Endothelial cell of umbilical vein (primary cell): ENCODE data around the gene TTC39A. TPM values are rescaled to one million over a fixed set of nuclear protein-coding genes. Genes with fewer than 3 reads are reported as not detected.

ENCODE experiments used
- BruUV-seq: library from RNA; stranded (reverse); fragments of 400-500 nt; replicated peaks from 2 replicates; lab custom pipeline; 2021; lab: Mats Ljungman, UMichigan
- CTCF ChIA-PET: fragments of 300-600, 350-600 bp; sonication (Branson Sonifier 250); formaldehyde crosslinking; loops from one replicate; lab custom pipeline; 2021; ENCODE audit warnings: antibody characterized with exemption, inconsistent platforms; lab: Charles Lee
- POLR2A ChIA-PET: fragments of 300-600, 350-600 bp; sonication (Branson Sonifier 250); formaldehyde crosslinking; loops from one replicate; lab custom pipeline; 2021; ENCODE audit warnings: antibody characterized with exemption, inconsistent platforms; lab: Charles Lee
- DNase-seq: peaks from one replicate; pipeline ENCODE4 v3.0.0-alpha.2; 2011; ENCODE audit warnings: low read depth, low spot score
- FAIRE-seq: peaks from 2 replicates; lab custom pipeline; 2011; peaks lifted over from hg19 to GRCh38; lab: Jason Lieb, UNC
- H2AFZ ChIP-seq: 2 replicates; pipeline ENCODE4 v1.6.0; 2012; ENCODE audit warnings: low read depth, low read length, control low read depth, inconsistent platforms
- H3K27ac ChIP-seq: 2 replicates; pipeline ENCODE4 v1.5.1; 2011; ENCODE audit warnings: low read depth, mild to moderate bottlenecking, control low read depth, low read length, moderate library complexity; ENCODE audit not compliant: insufficient read depth
- H3K27me3 ChIP-seq, 2 experiments: 2 replicates each; pipeline versions ENCODE4 v1.6.0 to v1.6.1; 2011; ENCODE audit warnings: low read length in 2 of 2, mixed read lengths in 1 of 2; ENCODE audit not compliant: control insufficient read depth in 2 of 2, insufficient read depth in 2 of 2
- H3K36me3 ChIP-seq, 2 experiments: 2 replicates in 1 of 2; 3 replicates in 1 of 2; pipeline ENCODE4 v1.5.1; 2011; ENCODE audit warnings: low read length in 2 of 2, mild to moderate bottlenecking in 1 of 2, moderate library complexity in 1 of 2; ENCODE audit not compliant: control insufficient read depth in 2 of 2, insufficient read depth in 2 of 2; ENCODE audit errors: extremely low read depth in 1 of 2
- H3K4me1 ChIP-seq: 3 replicates; pipeline ENCODE4 v1.5.1; 2011; ENCODE audit warnings: mild to moderate bottlenecking, low read length; ENCODE audit not compliant: control insufficient read depth, insufficient read depth; ENCODE audit errors: extremely low read depth
- H3K4me2 ChIP-seq: 2 replicates; pipeline ENCODE4 v1.6.1; 2011; ENCODE audit warnings: low read length, control low read depth, mixed read lengths; ENCODE audit not compliant: insufficient read depth
- H3K4me3 ChIP-seq, 3 experiments: fragments of 200-600 bp in 1 of 3; sonication (generic), shearing (Covaris generic) in 1 of 3; replicated peaks in 1 of 3; 2 replicates each; pipeline ENCODE4 v1.5.1; 2011 to 2016; ENCODE audit warnings: control low read depth in 3 of 3, low read length in 3 of 3, mild to moderate bottlenecking in 2 of 3, inconsistent platforms in 1 of 3, low read depth in 1 of 3, moderate library complexity in 1 of 3; ENCODE audit not compliant: insufficient read depth in 1 of 3
- H3K79me2 ChIP-seq: 2 replicates; pipeline ENCODE4 v1.6.0; 2012; ENCODE audit warnings: low read length, inconsistent platforms; ENCODE audit not compliant: control insufficient read depth, insufficient read depth
- H3K9ac ChIP-seq: replicated peaks from 2 replicates; pipeline ENCODE3; 2011; ENCODE audit warnings: low read length, control low read depth; ENCODE audit not compliant: insufficient read depth; ENCODE audit errors: extremely low read depth
- H3K9me1 ChIP-seq: replicated peaks from 3 replicates; pipeline ENCODE4 v1.6.0; 2011; ENCODE audit warnings: mild to moderate bottlenecking, low read length; ENCODE audit not compliant: control insufficient read depth, insufficient read depth; ENCODE audit errors: extremely low read depth
- H3K9me3 ChIP-seq: replicated peaks from 2 replicates; pipeline ENCODE4 v1.5.1; 2012; ENCODE audit warnings: low read length, inconsistent platforms; ENCODE audit not compliant: control insufficient read depth, insufficient read depth
- H4K20me1 ChIP-seq: replicated peaks from 2 replicates; pipeline ENCODE3; 2011; ENCODE audit warnings: mild to moderate bottlenecking, low read length; ENCODE audit not compliant: control insufficient read depth, insufficient read depth; ENCODE audit errors: extremely low read depth
- EZH2 ChIP-seq: IDR thresholded peaks from 2 replicates; pipeline ENCODE4 v1.6.1; 2012; ENCODE audit warnings: borderline replicate concordance, low read depth, mild to moderate bottlenecking, moderate library complexity, low read length, inconsistent platforms; ENCODE audit not compliant: severe bottlenecking
- FOS ChIP-seq: IDR thresholded peaks from 2 replicates; pipeline ENCODE4 v1.6.1; 2011; ENCODE audit warnings: mild to moderate bottlenecking, low read length, moderate library complexity, borderline replicate concordance; ENCODE audit not compliant: insufficient read depth
- GATA2 ChIP-seq: IDR thresholded peaks from 2 replicates; pipeline ENCODE4 v1.7.0; 2011; ENCODE audit warnings: low read depth, mild to moderate bottlenecking, moderate library complexity, mixed read lengths, low read length; ENCODE audit not compliant: insufficient read length, insufficient read depth
- JUN ChIP-seq: IDR thresholded peaks from 2 replicates; pipeline ENCODE4 v1.6.1; 2011; ENCODE audit warnings: borderline replicate concordance, low read depth; ENCODE audit not compliant: insufficient read length, insufficient read depth
- MYC ChIP-seq: IDR thresholded peaks from one replicate; pipeline ENCODE4 v1.6.1; 2011; ENCODE audit warnings: mild to moderate bottlenecking, low read depth, low read length
- POLR2A ChIP-seq: IDR thresholded peaks from 2 replicates; pipeline ENCODE4 v1.6.1; 2012; ENCODE audit warnings: low read depth, mild to moderate bottlenecking, control low read depth, low read length
- POLR2AphosphoS5 ChIP-seq: IDR thresholded peaks from 2 replicates; pipeline ENCODE4 v1.6.1; 2012; ENCODE audit warnings: low read depth, mild to moderate bottlenecking, control low read depth, low read length, moderate library complexity; ENCODE audit not compliant: insufficient read depth
- dilution Hi-C: fragments of 300-500 bp; cut with MboI; formaldehyde crosslinking; loops from one replicate; pipeline ENCODE4 v1.15.0; 2019; ENCODE audit warnings: low sequenced_read_pairs; ENCODE audit not compliant: extremely low pct_ligation_motif_present
- intact Hi-C: fragments of 100-400 bp; cut with micrococcal nuclease; formaldehyde crosslinking; loops from one replicate; pipeline ENCODE4 v1.10.0; 2022
- polyA plus RNA-seq, 4 experiments: library from polyadenylated mRNA; depleted of rRNA in 3 of 4; stranded (reverse) in 3 of 4; unstranded in 1 of 4; fragments of >200 nt; gene quantifications; 2 replicates each; pipeline versions ENCODE4 v1.2.1 to v1.2.3, GENCODE V29; 2011 to 2012; ENCODE audit warnings: missing spikeins in 1 of 4
- total RNA-seq: library from RNA; stranded (reverse); gene quantifications from 2 replicates; pipeline ENCODE4 v1.2.3, GENCODE V29; 2021
- TF ChIP-seq, protein P1 (sequence below), 2 donors: IDR thresholded peaks; 1 replicate in 1 of 2; 2 replicates in 1 of 2; pipeline ENCODE4 v1.5.1; 2011; ENCODE audit warnings: low read length in 2 of 2, mild to moderate bottlenecking in 2 of 2, moderate library complexity in 2 of 2, control low read depth in 1 of 2, inconsistent platforms in 1 of 2, low read depth in 1 of 2; ENCODE audit not compliant: insufficient read depth in 1 of 2; ENCODE audit errors: extremely low read depth in 1 of 2
- TF ChIP-seq, protein P2 (sequence below): IDR thresholded peaks from 2 replicates; pipeline ENCODE4 v1.6.1; 2011; ENCODE audit not compliant: insufficient read depth, insufficient read length

Gene TTC39A
- total and polyA plus RNA-seq, 2 donors (not counting 3 experiments of a cell fraction or from before 2014, with no cell fraction given), result 1.1 to 1.7 TPM

DNA sequence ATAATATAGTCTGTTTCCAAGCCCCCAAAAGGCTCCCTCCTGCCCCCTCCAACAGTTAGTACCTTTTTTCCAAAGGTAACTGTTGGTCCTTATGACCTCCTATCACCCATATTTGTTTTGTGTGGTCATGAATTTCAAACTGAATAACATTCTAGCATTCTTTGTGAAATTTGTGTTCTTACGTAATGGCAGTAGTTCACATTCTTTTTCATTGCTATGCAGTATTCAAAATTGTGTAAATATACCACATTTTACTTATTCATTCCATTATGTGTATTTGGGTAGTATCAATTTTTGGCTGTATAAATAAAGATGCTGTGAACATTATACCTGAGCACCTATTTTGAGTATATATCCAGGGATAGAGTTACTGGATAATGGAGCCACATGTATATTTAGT is 80.9 kb downstream of the TTC39A start:
- Histone ChIP-seq H3K9ac (no peak overlapping the region), H3K4me2 (no peak overlapping the region), H2AFZ (no peak overlapping the region), H3K79me2 (peaks cover 88% of the 10 kb centered on the region), H4K20me1 (peaks cover 10% of the 10 kb centered on the region), H3K36me3 (no peaks in the 10 kb centered on the region), H3K4me3 (no peak overlapping the region), H3K9me3 (no peaks in the 10 kb centered on the region), H3K4me1 (no peaks in the 10 kb centered on the region), H3K27ac (no peak overlapping the region), H3K9me1 (no peaks in the 10 kb centered on the region), H3K27me3 (no peaks in the 10 kb centered on the region)
- POLR2A ChIA-PET, result no interaction called here
- DNase-seq (no peak), FAIRE-seq (no peak)
- CTCF ChIA-PET, result no interaction called here
- no TSS peak for BruUV-seq
- dilution Hi-C loops, result no loop called here
- intact Hi-C loops, result no loop called here
- TF ChIP-seq MYC (no peak), EZH2 (no peak), POLR2AphosphoS5 (no peak), FOS (no peak), POLR2A (no peak), JUN (no peak), GATA2 (no peak)
- TF ChIP-seq, protein P1, sequence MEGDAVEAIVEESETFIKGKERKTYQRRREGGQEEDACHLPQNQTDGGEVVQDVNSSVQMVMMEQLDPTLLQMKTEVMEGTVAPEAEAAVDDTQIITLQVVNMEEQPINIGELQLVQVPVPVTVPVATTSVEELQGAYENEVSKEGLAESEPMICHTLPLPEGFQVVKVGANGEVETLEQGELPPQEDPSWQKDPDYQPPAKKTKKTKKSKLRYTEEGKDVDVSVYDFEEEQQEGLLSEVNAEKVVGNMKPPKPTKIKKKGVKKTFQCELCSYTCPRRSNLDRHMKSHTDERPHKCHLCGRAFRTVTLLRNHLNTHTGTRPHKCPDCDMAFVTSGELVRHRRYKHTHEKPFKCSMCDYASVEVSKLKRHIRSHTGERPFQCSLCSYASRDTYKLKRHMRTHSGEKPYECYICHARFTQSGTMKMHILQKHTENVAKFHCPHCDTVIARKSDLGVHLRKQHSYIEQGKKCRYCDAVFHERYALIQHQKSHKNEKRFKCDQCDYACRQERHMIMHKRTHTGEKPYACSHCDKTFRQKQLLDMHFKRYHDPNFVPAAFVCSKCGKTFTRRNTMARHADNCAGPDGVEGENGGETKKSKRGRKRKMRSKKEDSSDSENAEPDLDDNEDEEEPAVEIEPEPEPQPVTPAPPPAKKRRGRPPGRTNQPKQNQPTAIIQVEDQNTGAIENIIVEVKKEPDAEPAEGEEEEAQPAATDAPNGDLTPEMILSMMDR (IDR thresholded peaks at IDR 0.05; ENCODE audit: extremely low read depth in 1 of 2, insufficient read depth in 1 of 2, low read depth in 1 of 2, low read length in 2 of 2), result no peak
- TF ChIP-seq, protein P2, sequence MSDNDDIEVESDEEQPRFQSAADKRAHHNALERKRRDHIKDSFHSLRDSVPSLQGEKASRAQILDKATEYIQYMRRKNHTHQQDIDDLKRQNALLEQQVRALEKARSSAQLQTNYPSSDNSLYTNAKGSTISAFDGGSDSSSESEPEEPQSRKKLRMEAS, result no peak
